Uterus (tissue), 4 donors: ENCODE measurements around the gene ZNF423. TPM values are rescaled to one million over a fixed set of nuclear protein-coding genes. Genes with fewer than 3 reads are reported as not detected.

Experiments
- DNase-seq, 2 donors: peaks; one replicate each; pipeline ENCODE4 v3.0.0-alpha.2; 2019 to 2020
- H3K27ac ChIP-seq, 2 donors: fragments of 200-600 bp; sonication (generic); 1 replicate in 1 of 2; 2 replicates in 1 of 2; pipeline ENCODE4 v1.5.1; 2016 to 2018
- H3K27me3 ChIP-seq, 2 donors: fragments of 200-600 bp; sonication (generic); one replicate each; pipeline ENCODE4 v1.5.1; 2018 to 2019; ENCODE audit warnings: control low read depth in 1 of 2
- H3K36me3 ChIP-seq, 2 donors: fragments of 200-600 bp; sonication (generic); one replicate each; pipeline ENCODE4 v1.5.1; 2019; ENCODE audit warnings: control low read depth in 1 of 2
- H3K4me1 ChIP-seq, 2 donors: fragments of 200-600 bp; sonication (generic); one replicate each; pipeline ENCODE4 v1.5.1; 2018 to 2019; ENCODE audit warnings: control low read depth in 1 of 2
- H3K4me3 ChIP-seq, 2 donors: fragments of 200-600 bp; sonication (generic); 1 replicate in 1 of 2; 2 replicates in 1 of 2; pipeline ENCODE4 v1.5.1; 2018 to 2019; ENCODE audit warnings: mild to moderate bottlenecking in 1 of 2
- H3K9me3 ChIP-seq, 2 donors: fragments of 200-600 bp; sonication (generic); one replicate each; pipeline ENCODE4 v1.5.1; 2019; ENCODE audit warnings: control low read depth in 1 of 2
- CTCF ChIP-seq, 4 experiments: fragments of 200-600 bp in 2 of 4; fragments of 450-650 bp in 2 of 4; sonication (generic) in 2 of 4; IDR thresholded peaks; one replicate each; pipeline ENCODE4 v1.5.1; 2016 to 2019; ENCODE audit warnings: antibody characterized with exemption in 4 of 4, mild to moderate bottlenecking in 2 of 4, moderate library complexity in 1 of 4
- POLR2A ChIP-seq, 2 donors: fragments of 450-650 bp; IDR thresholded peaks; one replicate each; pipeline ENCODE4 v1.6.1; 2016; ENCODE audit warnings: antibody characterized with exemption in 2 of 2, mild to moderate bottlenecking in 1 of 2, moderate library complexity in 1 of 2
- intact Hi-C: fragments of 100-400 bp; cut with DNase I; formaldehyde crosslinking; loops from one replicate; pipeline ENCODE4 v1.15.1; 2023; ENCODE audit warnings: low total_unique reads
- total RNA-seq, 4 donors: library from RNA; depleted of rRNA in 3 of 4; stranded (reverse); fragments of >200 nt in 3 of 4; gene quantifications; one replicate each; pipeline versions ENCODE4 v1.1.0 to v1.2.4, GENCODE V29; 2014 to 2023
- donor health status: DM: yes; HTN: yes; CAD: no.

ZNF423 gene
- total RNA-seq, 4 donors from 2014 or later: 7.1 to 33.5 (median 14.7) TPM

- Histone ChIP-seq H3K27ac (no peak overlapping the region), H3K27me3 (no peaks in the 10 kb centered on the region), H3K9me3 (no peaks in the 10 kb centered on the region), H3K36me3 (no peaks in the 10 kb centered on the region), H3K4me1 (peaks cover 0 to 2% of the 10 kb centered on the region in 2 donors), H3K4me3 (no peak overlapping the region)
- DNase-seq: no peak
- TF ChIP-seq CTCF (IDR thresholded peaks at IDR 0.05) (no peak), POLR2A (IDR thresholded peaks at IDR 0.05) (no peak)
- intact Hi-C loops: no loop called here
Observed at GRCh38 chr16:49488740-49489525, 367.0 kb downstream of the ZNF423 start.

- Histone ChIP-seq H3K27ac (no peak overlapping the region), H3K4me1 (peaks cover 0 to 7% of the 10 kb centered on the region in 2 donors), H3K4me3 (no peak overlapping the region), H3K27me3 (no peaks in the 10 kb centered on the region), H3K9me3 (no peaks in the 10 kb centered on the region), H3K36me3 (no peaks in the 10 kb centered on the region)
- intact Hi-C loops: no loop called here
- no peak for DNase-seq
- TF ChIP-seq POLR2A (IDR thresholded peaks at IDR 0.05): no peak
- TF ChIP-seq CTCF (IDR thresholded peaks at IDR 0.05): no peak
Observed at GRCh38 chr16:49488336-49488735, 367.6 kb downstream of the ZNF423 start.

- DNase-seq: no peak
Observed at GRCh38 chr16:49487746-49488145, 368.2 kb downstream of the ZNF423 start.

GRCh38 chr16:49486400-49486799 lies 369.5 kb downstream of the ZNF423 start:
- DNase-seq: no peak
- intact Hi-C loops: no loop called here
- no peaks in the 10 kb centered on the region for H3K9me3 ChIP-seq
- peaks cover 0 to 7% of the 10 kb centered on the region in 2 donors for H3K4me1 ChIP-seq
- no peak overlapping the region for H3K27ac ChIP-seq
- H3K36me3 ChIP-seq: no peaks in the 10 kb centered on the region
- TF ChIP-seq POLR2A (IDR thresholded peaks at IDR 0.05) (no peak), CTCF (IDR thresholded peaks at IDR 0.05) (no peak)
- H3K4me3 ChIP-seq: no peak overlapping the region
- no peaks in the 10 kb centered on the region for H3K27me3 ChIP-seq

More at GRCh38 chr16:49487746-49488145, 368.2 kb downstream of the ZNF423 start:
- H3K27ac ChIP-seq: no peak overlapping the region
- H3K4me1 ChIP-seq: peaks cover 0 to 7% of the 10 kb centered on the region in 2 donors
- intact Hi-C loops: no loop called here
- no peaks in the 10 kb centered on the region for H3K36me3 ChIP-seq
- H3K9me3 ChIP-seq: no peaks in the 10 kb centered on the region
- TF ChIP-seq POLR2A (IDR thresholded peaks at IDR 0.05) (no peak), CTCF (IDR thresholded peaks at IDR 0.05) (no peak)
- no peaks in the 10 kb centered on the region for H3K27me3 ChIP-seq
- H3K4me3 ChIP-seq: no peak overlapping the region

GRCh38 chr16:49485663-49486062 lies 370.2 kb downstream of the ZNF423 start:
- no peak for DNase-seq
- H3K27ac ChIP-seq: no peak overlapping the region
- intact Hi-C loops: no loop called here

More at GRCh38 chr16:49485663-49486062, 370.2 kb downstream of the ZNF423 start:
- no peaks in the 10 kb centered on the region for H3K27me3 ChIP-seq
- no peaks in the 10 kb centered on the region for H3K36me3 ChIP-seq
- no peak overlapping the region for H3K4me3 ChIP-seq
- H3K4me1 ChIP-seq: peaks cover 0 to 7% of the 10 kb centered on the region in 2 donors
- H3K9me3 ChIP-seq: no peaks in the 10 kb centered on the region
- TF ChIP-seq CTCF (IDR thresholded peaks at IDR 0.05) (no peak), POLR2A (IDR thresholded peaks at IDR 0.05) (no peak)
